Activated CD4-positive, alpha-beta T cell treated with anti-CD3 and anti-CD28 coated beads, Interleukin-10, Interleukin-2, amounts not matched to agents 100 ng/mL and 50 ng/mL, durations not matched to agents 16 hours and 8 hours (primary cell): Measurements from ENCODE around the gene CTSH.
"Not testable (repeated sequence)": the region's sequence is repeated elsewhere in the genome, so short reads cannot be mapped to it uniquely, and the experiment has no call there.

ENCODE experiments used
- DNase-seq: peaks from one replicate; pipeline ENCODE4 v3.0.0-alpha.2; 2020

Gene CTSH

DNA sequence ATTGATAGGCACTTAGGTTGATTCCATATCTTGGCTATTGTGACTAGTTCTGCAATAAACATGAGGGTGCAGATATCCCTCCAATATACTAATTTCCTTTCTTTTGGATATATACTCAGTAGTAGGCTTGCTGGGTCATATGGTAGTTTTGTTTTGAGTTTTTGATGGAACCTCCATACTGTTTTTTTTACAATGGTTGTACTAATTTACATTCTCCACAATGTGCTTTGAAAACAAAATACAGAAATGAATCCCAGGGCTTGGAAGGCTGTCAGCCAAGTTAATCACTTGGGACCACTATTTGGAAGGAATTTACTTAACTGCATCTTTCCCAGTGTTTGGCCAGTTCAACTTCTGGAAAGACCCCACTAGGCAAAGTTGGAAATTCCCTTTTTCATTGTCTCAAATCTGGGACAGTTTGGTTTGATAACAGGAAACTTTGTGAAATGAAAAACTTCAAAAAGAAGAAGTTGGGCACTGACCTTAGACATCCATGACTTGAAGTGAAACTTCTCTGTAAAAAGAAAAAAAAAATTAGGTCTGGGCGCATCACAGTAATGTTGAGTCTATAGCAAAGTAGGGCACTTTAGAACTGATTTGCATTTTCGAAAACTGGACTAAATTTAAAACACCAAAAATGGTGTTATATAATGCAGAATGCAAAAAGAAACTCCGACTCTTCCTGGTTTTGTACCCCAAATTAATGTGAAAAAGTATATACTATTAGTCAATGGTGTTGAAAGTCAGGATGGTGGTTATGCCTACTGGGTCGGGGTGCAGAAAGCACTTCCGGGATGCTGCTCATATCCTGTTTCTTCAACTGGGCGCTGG lies 6.0 kb downstream of the CTSH start:
- DNase-seq = peak; percentile 78

DNA sequence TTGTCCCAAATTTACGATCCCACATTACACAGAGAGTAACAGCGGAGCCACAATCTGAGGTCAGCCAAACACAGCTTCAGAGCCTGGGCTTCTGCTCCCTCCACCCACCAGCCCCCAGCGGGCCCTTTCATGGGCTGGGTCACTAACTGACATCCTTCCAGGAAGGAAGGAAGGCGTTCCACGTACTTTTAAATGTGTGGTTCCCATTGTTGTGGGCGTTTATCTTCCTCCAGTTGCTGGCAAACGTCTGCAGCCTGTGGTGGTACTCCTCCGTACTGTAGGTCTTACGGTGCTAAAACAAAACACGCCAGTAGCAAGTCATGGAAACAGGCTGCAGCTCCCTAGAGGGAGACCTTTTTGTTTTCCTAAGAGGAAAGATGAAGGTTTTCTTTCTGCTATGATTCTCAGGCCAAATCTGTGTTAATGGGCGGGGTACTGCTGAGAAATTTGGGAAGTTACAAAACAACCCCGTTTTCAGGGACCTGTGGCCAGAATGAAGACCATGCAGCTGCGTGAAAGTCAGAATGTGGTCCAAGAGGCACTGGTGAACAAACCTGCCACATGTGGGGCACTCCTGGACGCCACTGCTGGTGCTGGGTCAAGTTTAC lies 7.6 kb downstream of the CTSH start:
- DNase-seq = peak; percentile 73

DNA sequence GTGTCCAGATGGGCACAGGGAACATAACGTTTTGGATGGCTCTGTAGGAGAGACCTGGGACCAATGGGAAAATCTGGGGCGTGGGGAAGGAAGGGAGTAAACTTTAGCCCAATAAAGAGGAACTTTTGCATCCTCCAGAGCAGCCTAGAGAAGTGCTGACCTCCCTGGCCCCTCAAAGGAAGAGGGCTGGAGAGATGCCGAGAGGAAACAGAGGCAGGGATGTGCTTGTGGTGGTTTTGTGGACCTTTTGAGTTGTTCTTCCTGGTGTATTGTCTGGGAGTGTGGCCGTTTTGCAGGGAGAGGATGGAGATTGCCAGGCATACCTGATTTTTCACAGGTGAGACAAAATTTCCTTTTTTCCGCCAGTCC lies 10.2 kb downstream of the CTSH start:
- DNase-seq = no peak

DNA sequence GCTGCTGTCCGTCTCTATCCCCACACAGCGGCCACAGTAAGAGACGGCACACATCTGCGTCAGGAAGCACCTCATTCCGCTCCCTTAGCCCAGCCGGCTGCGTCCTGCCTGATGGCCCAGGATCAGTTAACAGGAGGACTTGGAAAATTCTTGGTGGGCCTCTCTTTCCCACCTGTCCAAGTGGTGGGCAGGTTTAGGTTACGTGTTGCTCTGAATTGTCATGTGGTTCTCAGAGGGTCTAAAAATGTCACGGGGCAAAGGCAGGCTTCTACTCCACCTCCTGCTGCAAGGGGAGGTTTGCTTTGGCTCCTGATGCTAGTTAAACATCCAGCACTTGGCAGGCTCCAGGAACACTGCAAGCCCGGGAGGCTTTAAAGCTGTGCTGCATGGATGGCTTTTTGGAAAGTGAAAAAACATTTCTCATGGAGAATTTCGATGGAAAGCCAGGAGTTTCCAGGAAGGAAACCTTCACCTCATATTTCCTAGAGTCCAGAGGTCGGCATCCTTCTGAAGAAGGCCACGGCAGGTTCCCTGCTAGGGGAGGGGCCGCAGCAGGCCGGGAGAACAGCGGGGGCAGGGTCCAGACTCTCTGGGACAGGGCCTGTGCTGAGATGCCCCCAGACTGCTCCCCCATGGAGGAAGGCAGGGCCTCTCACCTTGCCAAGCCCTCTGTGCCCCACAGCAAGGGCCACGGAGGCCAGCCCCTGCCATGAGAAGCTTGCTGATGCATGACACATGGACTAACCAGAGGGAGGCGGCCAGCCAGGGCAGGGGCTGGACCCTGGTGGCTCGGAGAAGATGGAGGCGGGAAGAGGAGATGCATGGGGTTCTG lies 10.8 kb downstream of the CTSH start:
- DNase-seq = no peak

DNA sequence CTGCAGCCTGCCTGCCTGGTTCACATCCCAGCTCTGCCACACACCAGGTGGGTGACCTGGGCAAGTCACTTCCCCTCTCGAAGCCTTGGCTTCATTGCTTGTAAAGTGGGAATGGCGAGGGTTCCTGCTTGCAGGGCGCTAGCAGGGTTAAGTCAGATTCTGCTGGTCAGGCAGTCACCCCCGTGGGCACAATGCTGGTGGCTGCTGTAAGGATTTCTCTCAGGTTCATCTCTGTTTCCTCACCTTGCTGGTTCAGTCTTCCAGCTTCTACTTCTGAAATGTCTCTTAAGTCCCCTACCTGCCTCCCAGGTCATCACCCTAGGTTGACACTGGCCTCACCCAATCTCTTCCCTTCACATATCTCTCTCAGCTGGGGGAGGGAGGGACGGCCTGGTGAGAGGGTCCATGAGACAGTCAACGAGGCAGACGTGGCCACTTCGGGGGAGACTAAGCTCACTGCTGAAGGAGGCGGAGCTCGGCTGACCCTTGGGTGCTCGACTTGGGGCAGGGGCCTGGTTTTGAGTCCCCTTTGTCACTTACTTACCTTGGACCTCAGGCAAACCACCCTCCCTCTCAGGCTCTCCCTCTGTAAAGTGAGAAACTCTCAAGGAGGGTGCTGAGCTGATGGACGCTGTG lies 11.5 kb downstream of the CTSH start:
- no peak for DNase-seq

DNA sequence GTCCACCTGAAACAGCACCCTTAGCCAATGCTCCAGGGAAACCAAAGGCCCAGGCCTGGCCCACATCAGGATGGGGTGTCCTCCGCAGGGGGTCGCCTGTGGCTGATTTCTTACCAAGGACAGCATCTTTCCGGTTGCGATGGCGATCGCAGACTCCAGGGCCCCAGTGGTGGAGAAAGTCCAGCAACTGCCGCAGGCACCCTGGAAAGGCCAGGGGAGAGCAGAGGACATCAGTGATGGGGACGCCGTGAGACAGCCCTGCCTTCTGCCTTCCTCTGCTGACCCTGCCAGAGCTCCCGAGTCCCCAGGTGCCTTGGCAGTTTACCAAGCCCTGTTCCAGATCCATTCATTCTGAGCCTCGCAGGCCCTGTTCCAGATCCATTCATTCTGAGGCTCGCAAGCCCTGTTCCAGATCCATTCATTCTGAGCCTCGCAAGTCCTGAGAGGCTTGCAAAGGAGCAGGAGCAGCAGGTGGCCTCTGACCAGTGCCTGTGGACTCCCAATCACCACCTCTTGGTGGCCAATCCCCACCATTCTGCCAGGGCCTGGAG lies 12.5 kb downstream of the CTSH start:
- DNase-seq = no peak

DNA sequence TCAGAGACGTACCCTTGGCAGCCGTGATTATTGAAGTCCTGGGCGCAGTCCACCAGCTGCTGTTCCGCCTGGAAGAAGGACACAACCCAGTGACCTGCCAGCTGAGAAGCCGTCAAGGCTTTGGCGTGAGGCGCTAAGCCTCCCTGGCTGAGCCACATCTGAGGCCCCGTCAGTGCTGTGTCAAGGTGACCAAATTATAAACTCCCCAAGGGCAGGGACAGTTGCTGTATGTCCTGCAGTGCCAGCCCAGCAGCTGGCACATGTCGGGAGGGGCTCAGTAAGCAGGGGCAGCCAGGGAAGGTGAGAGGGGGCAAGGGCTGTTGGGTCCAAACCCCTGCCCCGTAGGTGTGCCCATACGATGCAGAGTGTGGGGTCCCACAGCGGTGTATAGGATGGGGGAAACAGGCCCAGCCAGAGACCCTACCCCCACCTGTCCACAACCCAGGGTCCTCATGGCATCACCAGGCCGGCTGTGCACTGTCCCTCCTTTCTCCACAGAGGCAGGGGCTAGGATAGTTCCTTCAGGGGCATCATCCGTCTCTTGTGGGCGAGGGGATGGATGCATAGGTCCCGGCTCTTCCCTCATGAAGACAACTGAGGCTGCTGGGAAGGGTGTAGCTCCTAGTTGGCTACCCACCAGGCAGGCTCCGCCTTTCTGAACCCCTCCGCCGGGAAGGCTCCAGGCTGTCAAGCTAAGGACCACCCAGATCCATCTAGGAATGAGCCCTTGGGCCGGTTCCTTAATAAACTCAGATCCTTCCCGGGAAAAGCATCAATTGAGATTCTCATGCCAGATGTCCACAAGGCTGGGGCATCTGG lies 13.2 kb downstream of the CTSH start:
- no peak for DNase-seq

DNA sequence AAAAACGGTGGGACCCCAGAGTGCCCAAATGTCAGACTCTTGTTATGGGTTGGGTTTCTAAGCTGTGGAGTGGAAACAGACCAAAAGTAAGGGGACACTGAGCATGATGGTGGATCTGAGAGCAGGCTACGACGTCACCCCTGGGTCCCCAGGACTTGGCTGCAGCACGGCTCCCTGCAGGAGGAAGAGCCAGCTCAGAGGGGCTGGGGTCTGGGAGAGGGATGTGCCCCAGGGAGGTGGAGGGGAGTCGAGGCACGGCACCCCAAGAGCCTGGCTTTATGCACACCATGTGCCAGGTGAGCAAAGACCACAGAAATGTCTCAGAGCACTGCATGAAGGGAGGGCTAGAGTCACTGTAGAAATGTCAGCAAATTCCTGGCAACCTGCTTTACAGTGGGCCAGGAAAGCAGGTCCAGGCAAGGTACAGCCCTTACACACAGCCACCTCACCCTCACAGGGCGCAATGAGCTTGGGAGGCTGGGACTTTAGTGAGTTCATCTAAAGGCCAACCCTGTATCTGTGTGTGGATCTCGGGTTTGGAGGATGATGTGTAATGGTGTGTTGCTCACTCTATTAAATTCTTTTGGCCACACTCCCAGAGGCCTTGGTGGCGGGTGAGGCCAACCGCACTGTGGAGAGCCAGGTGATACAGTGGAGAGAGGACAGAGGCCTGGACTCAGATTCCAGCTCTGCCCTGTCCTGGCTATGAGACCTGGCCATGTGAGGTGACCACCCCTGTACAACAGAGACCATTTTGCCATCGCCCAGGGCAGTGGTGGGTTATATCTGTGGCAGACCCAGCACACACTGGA lies 14.1 kb downstream of the CTSH start:
- DNase-seq = no peak

DNA sequence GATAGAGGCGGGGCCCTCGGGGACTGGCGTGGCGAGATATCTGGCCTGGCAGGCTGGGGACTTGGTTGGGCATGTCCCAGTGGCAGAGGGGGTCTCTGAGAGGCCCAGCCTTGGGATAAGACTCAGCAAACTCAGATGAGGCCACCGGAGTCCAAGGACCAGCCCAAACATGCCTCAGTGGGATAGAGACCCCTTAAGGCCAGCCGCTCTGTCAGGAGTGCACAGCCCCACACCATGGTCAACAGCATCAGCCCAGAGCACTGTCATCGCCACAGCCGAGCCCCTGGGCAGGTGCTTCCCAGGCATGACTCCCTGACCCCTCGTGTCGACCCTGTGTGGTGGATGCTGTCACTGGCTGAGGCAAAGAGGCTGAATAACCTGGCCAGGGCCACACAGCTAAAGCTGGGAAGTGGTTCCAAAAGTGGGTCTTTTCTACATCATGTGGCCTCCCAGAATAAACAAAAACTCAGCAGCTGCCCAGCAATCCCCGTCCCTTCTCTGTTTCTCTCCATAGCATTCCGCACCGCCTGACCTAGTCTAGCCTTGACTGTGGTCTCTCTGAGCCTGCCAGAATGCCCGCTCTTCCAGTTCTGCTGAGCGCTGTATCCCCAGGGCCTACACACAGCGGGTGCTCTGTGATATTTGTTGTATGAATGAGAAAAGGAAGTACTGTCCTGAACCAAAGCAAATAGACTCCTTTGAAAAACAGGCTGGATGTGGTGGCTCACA lies 15.1 kb downstream of the CTSH start:
- no peak for DNase-seq

DNA sequence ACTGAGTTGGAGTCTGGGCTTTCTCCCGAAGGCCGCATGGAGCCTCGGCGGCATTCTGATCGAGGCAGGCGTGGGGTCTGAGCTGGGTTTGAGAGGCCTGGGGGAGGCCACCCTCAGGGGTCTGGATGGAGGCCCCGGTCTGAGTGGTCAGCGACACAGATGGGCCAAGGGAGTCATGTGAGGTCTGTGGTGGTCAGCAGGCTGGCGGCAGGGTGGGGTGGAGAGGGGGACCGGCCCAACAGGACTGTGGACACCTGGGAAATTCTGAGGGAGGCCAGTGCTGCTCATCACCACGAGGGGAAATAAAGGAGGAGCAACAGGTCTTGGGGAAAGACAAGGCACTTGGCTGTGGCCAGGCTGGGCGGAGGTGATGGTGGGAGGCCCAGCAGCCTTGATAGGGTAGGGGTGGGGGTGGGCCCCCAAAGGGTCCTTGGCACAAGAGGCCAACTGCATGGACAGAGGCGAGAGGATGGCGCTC lies 16.2 kb downstream of the CTSH start:
- DNase-seq = no peak

DNA sequence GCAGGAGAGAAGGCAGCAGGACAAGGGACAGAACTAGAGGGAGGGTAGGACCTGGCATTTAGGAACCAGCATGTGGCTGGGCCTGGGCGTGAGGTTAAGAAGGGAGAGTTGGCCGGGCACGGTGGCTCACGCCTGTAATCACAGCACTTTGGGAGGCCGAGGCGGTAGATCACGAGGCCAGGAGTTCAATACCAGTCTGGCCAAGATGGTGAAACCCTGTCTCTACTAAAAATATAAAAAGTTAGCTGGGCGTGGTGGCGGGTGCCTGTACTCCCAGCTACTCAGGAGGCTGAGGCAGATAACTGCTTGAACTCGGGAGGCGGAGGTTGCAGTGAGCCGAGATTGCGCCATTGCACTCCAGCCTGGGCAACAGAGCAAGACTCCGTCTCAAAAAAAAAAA lies 16.7 kb downstream of the CTSH start:
- DNase-seq = not testable (repeated sequence)

DNA sequence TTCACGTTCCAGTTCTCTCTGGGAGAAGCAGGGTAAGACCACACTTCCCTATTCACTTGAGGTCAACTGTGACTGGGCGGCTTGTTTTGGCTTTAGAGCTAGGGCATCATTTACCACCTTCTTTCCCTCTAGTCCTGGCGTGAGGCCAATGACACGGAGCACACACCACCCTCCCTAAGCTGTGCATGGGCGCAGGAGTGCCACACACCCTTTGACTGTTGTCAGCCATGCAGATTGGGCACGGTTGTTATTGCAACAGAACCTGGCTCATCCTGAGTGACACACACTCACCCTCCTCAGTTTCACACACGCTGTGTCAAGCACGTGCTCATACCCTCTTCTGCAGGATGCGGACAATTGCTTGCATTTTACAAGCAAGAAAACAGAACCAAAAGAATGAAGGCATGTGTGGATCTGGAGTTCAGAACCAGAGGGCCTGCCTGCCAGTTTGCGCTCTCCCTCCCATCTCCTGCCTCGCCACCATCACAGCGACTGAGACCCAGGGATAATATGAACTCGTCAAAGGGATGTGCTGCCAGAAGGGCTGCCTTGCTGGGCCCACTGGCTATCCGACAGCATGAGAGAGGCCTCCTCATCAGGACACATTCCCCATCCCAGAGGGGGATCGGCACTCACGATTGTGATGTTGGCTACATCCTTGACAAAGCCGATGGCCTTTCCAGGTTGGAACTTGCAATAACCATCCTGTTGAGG lies 17.6 kb downstream of the CTSH start:
- no peak for DNase-seq

DNA sequence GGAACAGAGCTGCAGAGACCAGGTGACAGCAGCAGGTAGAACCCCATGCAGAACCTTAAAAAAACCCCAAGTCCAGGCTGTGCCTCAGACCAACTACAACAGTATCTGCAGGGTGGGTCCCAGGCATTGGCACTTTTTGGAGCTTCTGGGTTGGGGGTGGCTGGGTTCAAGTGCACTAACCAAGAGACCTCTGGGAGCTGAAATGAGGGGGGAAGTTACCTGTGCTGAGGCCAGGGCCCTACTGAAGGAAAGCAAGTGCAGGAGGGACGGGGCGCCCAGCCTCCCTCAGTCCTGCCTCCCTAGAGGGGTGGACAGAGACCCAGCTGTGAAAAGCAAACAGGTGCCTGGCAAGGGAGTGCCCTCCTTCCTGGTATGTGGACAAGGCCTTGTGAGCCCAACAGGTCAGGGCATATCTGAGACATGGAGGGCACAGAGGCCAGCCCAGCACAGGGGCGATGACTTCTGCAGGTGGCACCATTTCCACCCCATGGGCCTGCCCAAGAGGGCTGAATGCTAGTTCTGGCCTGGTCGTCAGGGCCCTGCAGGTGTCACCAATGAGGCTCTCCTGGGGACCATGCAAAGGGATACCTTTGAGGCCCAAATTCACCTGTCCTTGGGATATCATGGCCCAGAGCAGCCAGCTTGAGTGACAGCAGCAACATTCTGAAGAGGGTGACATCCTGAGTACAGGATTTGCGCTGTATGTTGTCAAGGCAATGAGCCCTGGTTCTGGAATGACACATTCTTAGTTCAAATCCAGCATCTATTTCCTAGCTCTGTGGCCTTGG lies 18.7 kb downstream of the CTSH start:
- no peak for DNase-seq

DNA sequence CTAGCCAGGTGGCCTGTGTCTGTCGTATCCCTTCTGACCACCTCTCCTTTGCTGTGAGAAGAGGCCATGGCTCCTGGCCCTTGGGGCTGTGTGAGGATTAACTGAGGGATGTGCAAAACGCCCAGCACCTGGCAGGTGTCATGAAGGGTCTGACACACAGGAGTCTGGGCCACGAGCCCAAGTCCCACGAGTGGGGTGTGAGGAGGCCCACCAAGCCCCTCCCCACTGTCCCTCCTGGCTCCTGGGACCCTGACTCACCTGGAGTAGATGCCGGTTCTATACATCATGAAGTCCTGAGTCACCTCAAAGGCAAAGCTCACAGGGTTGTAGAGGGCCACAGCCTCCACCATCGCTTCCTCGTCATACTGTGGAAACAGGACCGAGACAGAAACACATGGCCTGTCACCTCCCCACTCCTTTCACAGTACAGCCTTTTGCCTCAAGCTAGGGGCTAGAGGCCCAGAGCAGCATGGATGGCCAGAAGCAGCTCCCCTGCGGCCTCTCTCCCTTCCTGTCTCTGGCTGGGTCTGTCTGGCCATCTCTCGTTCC lies 19.7 kb downstream of the CTSH start:
- DNase-seq = no peak

DNA sequence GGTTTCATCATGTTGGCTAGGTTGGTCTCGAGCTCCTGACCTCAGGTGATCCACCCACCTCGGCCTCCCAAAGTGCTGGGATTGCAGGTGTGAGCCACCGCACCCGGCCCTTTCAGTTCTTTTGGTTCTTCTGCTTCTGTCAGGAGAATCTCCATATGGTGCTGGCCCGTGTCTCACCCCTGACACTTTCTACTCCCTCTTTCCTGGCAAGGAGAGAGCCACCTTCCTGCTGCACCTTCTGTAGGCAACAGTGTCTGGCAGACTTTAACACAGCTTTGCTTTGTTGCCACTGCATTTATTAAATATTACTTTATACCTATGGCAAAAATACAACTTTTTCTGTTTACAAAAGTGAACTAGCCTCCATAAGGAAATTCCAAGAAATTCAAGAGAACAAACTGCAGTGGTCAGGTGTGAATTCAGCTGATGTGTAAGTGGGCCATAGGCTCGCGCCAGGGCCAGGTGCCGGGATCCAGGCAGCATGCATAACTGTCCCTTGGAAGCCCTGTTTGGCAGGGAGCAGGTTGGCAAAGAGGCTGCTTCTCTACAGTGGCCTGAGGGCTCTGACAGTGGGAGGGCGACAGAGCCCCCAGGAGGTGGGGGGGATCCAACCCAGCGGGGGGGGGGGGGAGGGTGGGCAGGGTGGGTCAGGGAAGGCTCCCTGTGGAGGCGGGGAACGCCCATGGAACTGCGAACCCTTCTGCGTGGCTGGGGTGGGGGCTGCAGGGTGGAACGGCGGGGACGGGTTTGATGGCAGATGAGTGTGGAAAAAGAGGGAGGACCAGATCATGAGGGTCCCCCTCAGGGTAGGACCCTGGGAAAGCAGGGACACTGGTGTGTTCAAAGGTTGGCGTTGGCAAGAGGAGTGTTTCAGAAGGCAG lies 21.1 kb downstream of the CTSH start:
- DNase-seq = no peak

DNA sequence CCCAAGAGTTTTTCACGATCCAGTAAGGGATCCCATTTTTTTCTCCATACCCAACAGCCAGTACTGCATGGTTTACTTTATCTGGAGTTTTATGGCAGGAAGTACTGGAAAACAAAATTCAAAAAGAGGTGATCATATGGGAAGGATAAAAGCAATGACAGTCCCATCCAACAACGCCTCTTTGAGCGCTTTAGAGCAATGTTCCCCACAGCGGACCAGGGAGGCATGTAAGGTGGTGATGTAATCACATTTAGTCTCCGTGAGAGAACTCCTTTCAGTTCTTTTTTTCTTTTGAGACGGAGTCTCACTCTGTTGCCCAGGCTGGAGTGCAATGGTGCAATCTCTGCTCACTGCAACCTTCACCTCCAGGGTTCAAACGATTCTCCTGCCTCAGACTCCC lies 21.8 kb downstream of the CTSH start:
- no peak for DNase-seq

DNA sequence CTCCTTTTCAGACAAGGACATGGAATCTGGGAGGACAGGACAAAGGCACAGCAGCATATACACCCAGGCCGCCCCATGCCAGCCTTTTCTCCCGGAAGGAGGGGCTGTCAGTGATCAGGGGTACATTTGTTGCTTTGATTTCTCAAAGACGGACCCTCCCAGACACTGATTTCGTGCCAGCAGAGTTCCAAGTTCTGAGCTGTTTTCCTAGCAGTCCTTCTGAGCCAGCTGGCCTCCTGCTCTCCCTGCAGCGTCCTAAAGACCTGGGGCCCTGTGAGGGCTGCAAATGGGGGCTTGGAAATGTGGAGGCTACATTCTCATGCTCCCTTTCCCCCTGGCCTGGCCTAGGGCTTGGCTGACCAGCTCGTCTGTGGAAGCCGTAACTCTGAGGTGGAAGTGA lies 22.3 kb downstream of the CTSH start:
- no peak for DNase-seq

DNA sequence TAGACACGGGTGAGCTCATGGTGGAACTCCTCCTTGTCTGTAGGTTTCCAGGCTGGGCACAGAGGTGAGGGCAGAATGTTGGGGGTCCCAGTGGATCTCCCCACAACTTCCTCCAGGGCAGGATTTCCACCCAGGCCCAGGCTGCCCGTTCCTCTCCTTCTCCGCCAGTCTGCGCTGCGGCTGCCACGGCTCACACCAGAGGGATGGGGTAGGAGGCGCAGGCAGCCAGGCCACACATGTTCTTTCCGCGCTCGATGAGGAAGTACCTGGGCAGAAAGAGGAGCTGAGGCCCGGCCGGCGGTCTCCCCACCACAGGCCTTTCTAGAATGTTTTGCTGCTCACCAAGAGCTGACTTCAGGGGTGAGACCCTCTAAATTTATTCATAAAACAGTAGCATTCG lies 22.9 kb downstream of the CTSH start:
- no peak for DNase-seq
